Placental pericyte (primary cell): ENCODE measurements around the gene RNF168. TPM values are rescaled to one million over a fixed set of nuclear protein-coding genes. Genes with fewer than 3 reads are reported as not detected.

Experiments
- small RNA-seq: library from RNA; depleted of rRNA; stranded (forward); fragments of <200 nt; gene quantifications from one replicate; pipeline ENCODE3, GENCODE V24; 2012; ENCODE audit warnings: low replicate concordance
- total RNA-seq: library from RNA; depleted of rRNA; stranded (reverse); fragments of >200 nt; gene quantifications from 2 replicates; pipeline ENCODE4 v1.2.3, GENCODE V29; 2012

The RNF168 gene
- total RNA-seq = 26.1 and 26.9 TPM in 2 replicates

GRCh38 chr3:196503196-196504076 lies at the start of gene RNF168:
Gene RNF168 (minus strand): TSS chr3:196503768. CDS start chr3:196503173, 595 bp downstream.

GRCh38 chr3:196514913-196515621 lies 11.5 kb upstream of the RNF168 start, which contains the start of gene SMCO1:
Gene SMCO1 (minus strand): TSS chr3:196515346. CDS start chr3:196515209, 137 bp downstream.

GRCh38 chr3:196432137-196432879 lies 71.3 kb downstream of the RNF168 start, which contains the start of gene UBXN7:
Gene UBXN7 (minus strand): TSS chr3:196432427. CDS start chr3:196432399, 28 bp downstream.

Small RNA genes within 50 kb of the gene (small RNA-seq; reads per million reads assigned to genes)
- gene AC083822.1 = not detected
- gene AC117490.1 = not detected
- gene RPS29P3 = not detected

Other genes with a start within 250 kb of the RNF168 start
- gene PCYT1A, start 216.0 kb downstream of the RNF168 start, total RNA-seq = 112 and 126 TPM in 2 replicates
- gene DYNLT2B, start 185.5 kb downstream of the RNF168 start, total RNA-seq = 2.0 and 4.6 TPM in 2 replicates
- 0.72 and 1.1 TPM in 2 replicates for gene TM4SF19, start 165.4 kb downstream of the RNF168 start, total RNA-seq
- 14.9 and 19.6 TPM in 2 replicates for gene UBXN7, start 71.3 kb downstream of the RNF168 start, total RNA-seq
- gene SMCO1, start 11.6 kb upstream of the RNF168 start, total RNA-seq = not detected in 2 replicates
- 5.0 and 8.4 TPM in 2 replicates for gene WDR53, start 64.8 kb upstream of the RNF168 start, total RNA-seq
- 4.4 and 14.5 TPM in 2 replicates for gene FBXO45, start 64.9 kb upstream of the RNF168 start, total RNA-seq
- gene NRROS, start 135.9 kb upstream of the RNF168 start, total RNA-seq = 1.3 and 2.0 TPM in 2 replicates
- 1.6 and 2.2 TPM in 2 replicates for gene CEP19, start 208.5 kb upstream of the RNF168 start, total RNA-seq
- 15.5 and 20.0 TPM in 2 replicates for gene PIGX, start 208.6 kb upstream of the RNF168 start, total RNA-seq
- gene PAK2, start 236.1 kb upstream of the RNF168 start, total RNA-seq = 46.8 and 52.0 TPM in 2 replicates